H1 (cell line): ENCODE results near the gene FBH1. TPM values are rescaled to one million over a fixed set of nuclear protein-coding genes. Genes with fewer than 3 reads are reported as not detected.

Source experiments
- CTCF ChIA-PET: fragments of 300-600 bp; sonication (Branson Sonifier 250); formaldehyde crosslinking; loops from one replicate; lab custom pipeline; 2021; ENCODE audit not compliant: partially characterized antibody; lab: Charles Lee
- POLR2A ChIA-PET: fragments of 300-600 bp; sonication (Branson Sonifier 250); formaldehyde crosslinking; loops from one replicate; lab custom pipeline; 2021; ENCODE audit warnings: inconsistent platforms; ENCODE audit not compliant: partially characterized antibody; lab: Charles Lee
- DNase-seq, 2 experiments: peaks; one replicate each; pipeline versions ENCODE4 v3.0.0 to v3.0.0-alpha.2; 2010 to 2022; ENCODE audit warnings: low spot score in 2 of 2, low read depth in 1 of 2, mixed read lengths in 1 of 2
- FAIRE-seq: peaks from 2 replicates; lab custom pipeline; 2011; peaks lifted over from hg19 to GRCh38; lab: Jason Lieb, UNC
- H2AFZ ChIP-seq: 2 replicates; pipeline ENCODE4 v1.8.1; 2012; ENCODE audit warnings: low read length, inconsistent platforms
- H2AK5ac ChIP-seq: 2 replicates; pipeline ENCODE4 v1.6.1; 2013; ENCODE audit warnings: low read depth, low read length
- H2BK120ac ChIP-seq: replicated peaks from 2 replicates; pipeline ENCODE3; 2013; ENCODE audit warnings: low read depth, low read length, inconsistent platforms
- H2BK12ac ChIP-seq: 2 replicates; pipeline ENCODE4 v1.6.1; 2013; ENCODE audit warnings: low read depth, low read length
- H2BK15ac ChIP-seq: 2 replicates; pipeline ENCODE4 v1.6.1; 2013; ENCODE audit warnings: low read length
- H2BK20ac ChIP-seq: 2 replicates; pipeline ENCODE4 v1.6.1; 2013; ENCODE audit warnings: low read length
- H2BK5ac ChIP-seq: 2 replicates; pipeline ENCODE4 v1.6.1; 2013; ENCODE audit warnings: low read depth, low read length
- H3K14ac ChIP-seq: 2 replicates; pipeline ENCODE4 v1.6.1; 2013; ENCODE audit warnings: inconsistent platforms; ENCODE audit not compliant: insufficient read length
- H3K18ac ChIP-seq: 2 replicates; pipeline ENCODE4 v1.6.1; 2013; ENCODE audit warnings: low read length; ENCODE audit errors: extremely low read depth
- H3K23ac ChIP-seq: 2 replicates; pipeline ENCODE4 v1.6.1; 2013; ENCODE audit warnings: inconsistent platforms; ENCODE audit not compliant: insufficient read length
- H3K23me2 ChIP-seq: 2 replicates; pipeline ENCODE4 v1.6.1; 2013; ENCODE audit warnings: low read depth, low read length
- H3K27ac ChIP-seq: 2 replicates; pipeline ENCODE4 v1.6.1; 2011; ENCODE audit warnings: low read depth, low read length, inconsistent platforms
- H3K27me3 ChIP-seq, 4 experiments: replicated peaks in 1 of 4; 1 replicate in 1 of 4; 2 replicates in 3 of 4; pipeline versions ENCODE4 v1.6.1 to v1.8.1; 2011 to 2013; ENCODE audit warnings: low read length in 3 of 4, mild to moderate bottlenecking in 3 of 4, inconsistent platforms in 2 of 4, mixed read lengths in 2 of 4, moderate library complexity in 1 of 4; ENCODE audit not compliant: control insufficient read depth in 3 of 4, insufficient read depth in 3 of 4; ENCODE audit errors: extremely low read depth in 1 of 4
- H3K36me3 ChIP-seq, 4 experiments: 2 replicates each; pipeline versions ENCODE4 v1.6.1 to v1.8.1; 2011 to 2013; ENCODE audit warnings: mild to moderate bottlenecking in 4 of 4, low read length in 3 of 4, moderate library complexity in 2 of 4, control low read depth in 1 of 4, inconsistent platforms in 1 of 4; ENCODE audit not compliant: insufficient read depth in 4 of 4, control insufficient read depth in 2 of 4
- H3K4ac ChIP-seq: replicated peaks from 2 replicates; pipeline ENCODE3; 2013; ENCODE audit warnings: low read length, low read depth, mixed read lengths, inconsistent platforms; ENCODE audit not compliant: insufficient read length
- H3K4me1 ChIP-seq, 4 experiments: replicated peaks in 1 of 4; 1 replicate in 1 of 4; 2 replicates in 3 of 4; pipeline versions ENCODE4 v1.6.1 to v1.8.1; 2011 to 2013; ENCODE audit warnings: low read length in 3 of 4, inconsistent platforms in 2 of 4, mixed read lengths in 1 of 4; ENCODE audit not compliant: insufficient read depth in 4 of 4, control insufficient read depth in 3 of 4
- H3K4me2 ChIP-seq, 2 experiments: 2 replicates each; pipeline versions ENCODE4 v1.6.1 to v1.8.1; 2011 to 2013; ENCODE audit warnings: low read depth in 2 of 2, low read length in 2 of 2, control low read depth in 1 of 2, inconsistent platforms in 1 of 2, mild to moderate bottlenecking in 1 of 2; ENCODE audit not compliant: insufficient read depth in 1 of 2
- H3K4me3 ChIP-seq, 4 experiments: fragments of 200-600, 300-600 bp in 1 of 4; sonication (generic), shearing (Covaris generic), sonication (Bioruptor Twin) in 1 of 4; 2 replicates each; pipeline versions ENCODE4 v1.5.1 to v1.8.1; 2011 to 2016; ENCODE audit warnings: low read length in 4 of 4, low read depth in 3 of 4, control low read depth in 2 of 4, inconsistent platforms in 2 of 4, mild to moderate bottlenecking in 2 of 4, mixed read lengths in 1 of 4, moderate library complexity in 1 of 4; ENCODE audit not compliant: insufficient read depth in 2 of 4; ENCODE audit errors: extremely low read depth in 1 of 4
- H3K56ac ChIP-seq: replicated peaks from 2 replicates; pipeline ENCODE3; 2013; ENCODE audit warnings: low read depth, mild to moderate bottlenecking, mixed read lengths, low read length, inconsistent platforms; ENCODE audit not compliant: insufficient read length
- H3K79me1 ChIP-seq: 2 replicates; pipeline ENCODE4 v1.6.1; 2013; ENCODE audit warnings: low read depth, low read length, control low read depth
- H3K79me2 ChIP-seq, 2 experiments: 2 replicates each; pipeline versions ENCODE4 v1.6.1 to v1.8.1; 2012 to 2013; ENCODE audit warnings: low read length in 2 of 2, mild to moderate bottlenecking in 2 of 2, inconsistent platforms in 1 of 2; ENCODE audit not compliant: insufficient read depth in 2 of 2, control insufficient read depth in 1 of 2
- H3K9ac ChIP-seq, 4 experiments: replicated peaks in 1 of 4; 1 replicate in 1 of 4; 2 replicates in 3 of 4; pipeline versions ENCODE4 v1.6.1 to v1.8.1; 2011 to 2013; ENCODE audit warnings: low read depth in 3 of 4, low read length in 3 of 4, control low read depth in 2 of 4, mild to moderate bottlenecking in 2 of 4, moderate library complexity in 2 of 4, inconsistent platforms in 1 of 4; ENCODE audit errors: extremely low read depth in 1 of 4
- H3K9me3 ChIP-seq, 2 experiments: 2 replicates each; pipeline versions ENCODE4 v1.6.1 to v1.8.1; 2012 to 2013; ENCODE audit warnings: mild to moderate bottlenecking in 2 of 2, moderate library complexity in 2 of 2, control low read depth in 1 of 2, inconsistent platforms in 1 of 2, low read depth in 1 of 2, low read length in 1 of 2, mixed read lengths in 1 of 2; ENCODE audit not compliant: insufficient read depth in 2 of 2
- H4K20me1 ChIP-seq, 2 experiments: replicated peaks in 1 of 2; 2 replicates each; pipeline versions ENCODE3 to v1.8.1; 2011 to 2013; ENCODE audit warnings: inconsistent platforms in 2 of 2, low read length in 2 of 2, mild to moderate bottlenecking in 1 of 2; ENCODE audit not compliant: insufficient read depth in 2 of 2, control insufficient read depth in 1 of 2
- H4K5ac ChIP-seq: 2 replicates; pipeline ENCODE4 v1.6.1; 2013; ENCODE audit warnings: low read length, low read depth, mixed read lengths, inconsistent platforms; ENCODE audit not compliant: insufficient read length
- H4K8ac ChIP-seq: 2 replicates; pipeline ENCODE4 v1.8.0; 2013; ENCODE audit warnings: mild to moderate bottlenecking, moderate library complexity, low read length, inconsistent platforms; ENCODE audit not compliant: insufficient read depth; ENCODE audit errors: extremely low read depth
- H4K91ac ChIP-seq: replicated peaks from 2 replicates; pipeline ENCODE3; 2013; ENCODE audit warnings: low read length, mixed read lengths, inconsistent platforms; ENCODE audit not compliant: insufficient read length
- BCL11A ChIP-seq, 2 experiments: IDR thresholded peaks; one replicate each; pipeline ENCODE4 v1.6.1; 2011; ENCODE audit warnings: low read depth in 2 of 2, low read length in 2 of 2, mild to moderate bottlenecking in 2 of 2
- JUND ChIP-seq: IDR thresholded peaks from 2 replicates; pipeline ENCODE4 v1.6.1; 2011; ENCODE audit warnings: mild to moderate bottlenecking, improper control_type of control experiment, low read length
- MAFK ChIP-seq: IDR thresholded peaks from 2 replicates; pipeline ENCODE4 v1.6.1; 2012; ENCODE audit warnings: low read depth, mild to moderate bottlenecking, improper control_type of control experiment, low read length
- NRF1 ChIP-seq: IDR thresholded peaks from 2 replicates; pipeline ENCODE4 v1.6.1; 2011; ENCODE audit warnings: mild to moderate bottlenecking, low read depth, low read length, improper control_type of control experiment
- POLR2AphosphoS5 ChIP-seq: IDR thresholded peaks from 2 replicates; pipeline ENCODE4 v1.6.1; 2011; ENCODE audit warnings: low read depth, low read length
- RAD21 ChIP-seq, 2 experiments: IDR thresholded peaks in 1 of 2; conservative IDR thresholded peaks in 1 of 2; 2 replicates each; pipeline ENCODE4 v1.6.1; 2011; ENCODE audit warnings: low read depth in 2 of 2, low read length in 2 of 2, improper control_type of control experiment in 1 of 2, inconsistent platforms in 1 of 2, mild to moderate bottlenecking in 1 of 2, moderate library complexity in 1 of 2
- RNF2 ChIP-seq: fragments of 200-900, 300-1000 bp; sonication (generic); IDR thresholded peaks from 2 replicates; pipeline ENCODE4 v1.7.1; 2016; ENCODE audit warnings: borderline replicate concordance, low read depth, mild to moderate bottlenecking, antibody characterized with exemption, low read length; ENCODE audit not compliant: poor library complexity, severe bottlenecking; ENCODE audit errors: missing control alignments
- RXRA ChIP-seq: IDR thresholded peaks from 2 replicates; pipeline ENCODE4 v1.6.1; 2011; ENCODE audit warnings: low read depth, mild to moderate bottlenecking, low read length, moderate library complexity; ENCODE audit not compliant: insufficient read depth
- YY1 ChIP-seq: IDR thresholded peaks from 2 replicates; pipeline ENCODE4 v1.6.1; 2011; ENCODE audit warnings: low read depth, mild to moderate bottlenecking, low read length
- ZNF274 ChIP-seq: IDR thresholded peaks from 2 replicates; pipeline ENCODE4 v1.7.0; 2012; ENCODE audit warnings: low read length, borderline replicate concordance; ENCODE audit errors: extremely low read depth
- WGBS, 2 experiments: shearing (Covaris generic) in 1 of 2; methylation state at CpG; one replicate each; pipeline versions ENCODE4 v1.1.6 to v1.1.7; 2013 to 2015; ENCODE audit warnings: low lambda C conversion rate in 2 of 2, mixed read lengths in 2 of 2, inconsistent platforms in 1 of 2, low coverage in 1 of 2, missing lambda C conversion rate in 1 of 2; ENCODE audit not compliant: insufficient replicate concordance in 2 of 2, insufficient coverage in 1 of 2, insufficient read length in 1 of 2; ENCODE audit errors: extremely low coverage in 1 of 2, missing lambda C conversion rate in 1 of 2; 5-methylcytosine and 5-hydroxymethylcytosine counted together
- polyA plus RNA-seq, 7 experiments: library from polyadenylated mRNA; depleted of rRNA in 3 of 7; stranded (reverse) in 5 of 7; unstranded in 2 of 7; fragments of >200 nt in 5 of 7; fragments of 200-250 nt in 2 of 7; gene quantifications; 1 replicate in 5 of 7; 2 replicates in 1 of 7; 4 replicates in 1 of 7; pipeline versions ENCODE4 v1.2.1 to v1.2.3, GENCODE V29; 2011 to 2013; ENCODE audit warnings: missing spikeins in 2 of 7, mixed read lengths in 2 of 7
- total RNA-seq: library from RNA; stranded (reverse); fragmentation: NEBNext Ultra II Directional; extraction: Animal tissue kit (Norgen Biotek cat#: 25700); gene quantifications from 2 replicates; pipeline ENCODE4 v1.2.1, GENCODE V29; 2021

The FBH1 gene
- total and polyA plus RNA-seq, 2 of the 8 experiments (the other 6 are each of a cell fraction or from before 2014, with no cell fraction given), result 31.1 to 51.8 TPM

DNA sequence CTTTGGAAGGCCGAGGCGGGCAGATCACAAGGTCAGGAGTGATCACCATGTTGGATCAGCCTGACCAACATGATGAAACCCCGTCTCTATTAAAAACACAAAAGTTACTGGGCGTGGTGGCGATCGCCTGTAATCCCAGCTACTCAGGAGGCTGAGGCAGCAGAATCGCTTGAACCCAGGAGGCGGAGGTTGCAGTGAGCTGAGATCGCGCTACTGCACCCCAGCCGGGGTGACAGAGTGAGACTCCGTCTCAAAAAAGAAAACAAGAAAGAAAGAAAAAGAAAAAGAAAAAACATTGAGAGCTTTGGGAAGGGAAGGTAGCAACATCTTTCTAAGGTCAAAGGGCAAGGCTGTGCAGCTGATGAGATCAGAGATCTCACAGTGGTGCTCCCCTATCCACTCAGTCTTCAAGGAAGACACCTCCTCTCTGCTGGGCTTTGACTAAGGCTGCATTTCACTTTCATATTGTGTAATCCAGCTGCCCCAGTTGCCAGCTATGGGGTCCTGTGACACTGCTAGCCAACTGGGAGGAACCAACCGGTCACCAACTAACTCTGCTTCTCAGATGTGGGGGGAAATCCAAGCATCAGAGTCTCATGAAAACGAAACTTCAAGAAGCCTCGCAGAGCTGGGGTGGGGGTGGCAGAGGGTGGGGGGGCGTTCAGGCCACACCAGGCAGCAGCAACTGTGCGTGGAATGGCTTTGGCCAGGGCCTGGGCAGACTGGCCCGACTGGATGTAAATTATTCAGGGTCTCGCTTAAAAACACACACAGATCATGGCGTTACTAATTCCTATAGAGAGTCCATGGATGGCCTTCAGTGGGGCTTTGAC is 85.8 kb downstream of the FBH1 start:
- Histone ChIP-seq H2AFZ (no peak overlapping the region), H3K9me3 (no peaks in the 10 kb centered on the region), H3K27ac (no peak overlapping the region), H2BK5ac (no peak overlapping the region), H2BK20ac (no peak overlapping the region), H2BK15ac (no peak overlapping the region), H4K91ac (peak overlapping the region; percentile 27), H2BK12ac (no peak overlapping the region), H2AK5ac (peak overlapping the region; percentile 65; the same call in 1 of the 2 replicates), H3K79me1 (no peaks in the 10 kb centered on the region), H3K36me3 (no peaks in the 10 kb centered on the region), H3K79me2 (no peaks in the 10 kb centered on the region), H3K23me2 (peaks cover 14% of the 10 kb centered on the region), H4K5ac (no peak overlapping the region), H3K18ac (no peak overlapping the region), H3K23ac (no peak overlapping the region), H3K4ac (no peak overlapping the region), H4K20me1 (peaks cover 0 to 2% of the 10 kb centered on the region in 2 experiments), H3K4me3 (peak overlapping the region in 1 of 4 experiments; percentile 75; a peak in 2 of 8 replicates), H3K27me3 (peaks cover 3 to 43% (median 36%) of the 10 kb centered on the region in 4 experiments), H4K8ac (no peak overlapping the region), H3K14ac (no peak overlapping the region), H3K56ac (no peak overlapping the region), H3K4me2 (peak overlapping the region; percentile 77 to 90), H3K4me1 (peaks cover 0 to 3% (median 1%) of the 10 kb centered on the region in 4 experiments; a peak in 2 of 7 replicates), H2BK120ac (no peak overlapping the region), H3K9ac (no peak overlapping the region)
- CTCF ChIA-PET, result interaction anchor here (0.6 to 2.4 kb wide), 5 partner anchors 114 to 426 kb away, joined by 3 to 6 read pairs (median 4); no protein-coding TSS in a partner anchor
- TF ChIP-seq MAFK (no peak), YY1 (no peak), RNF2 (no peak), NRF1 (no peak), RAD21 (IDR thresholded peaks at IDR 0.05 in 1 of 2, conservative IDR thresholded peaks at IDR 0.05 in 1 of 2; ENCODE audit: low read depth in 2 of 2, low read length in 2 of 2) (no peak), JUND (no peak), POLR2AphosphoS5 (no peak), BCL11A (IDR thresholded peaks at IDR 0.05; ENCODE audit: low read depth in 2 of 2, low read length in 2 of 2) (no peak), RXRA (no peak), ZNF274 (no peak)
- 72% methylated on average over 20 of the region's 20 CpGs; no CpG with 5 or more reads in 1 of the 2 experiments for WGBS, 2 experiments
- POLR2A ChIA-PET, result interaction anchor here (0.9 to 2.1 kb wide), 4 partner anchors 11 to 227 kb away, joined by 3 to 6 read pairs (median 4); partner anchors contain the start of gene PFKFB3
- FAIRE-seq (no peak), DNase-seq (no peak)
